Gastrocnemius medialis (tissue), 4 donors: Measurements from ENCODE around the gene CACNB4.

ENCODE experiments used
- POLR2A ChIP-seq, 2 donors: fragments of 450-650 bp; IDR thresholded peaks; one replicate each; pipeline ENCODE4 v1.6.1; 2017; ENCODE audit warnings: antibody characterized with exemption in 2 of 2, mild to moderate bottlenecking in 2 of 2, moderate library complexity in 2 of 2
- TF ChIP-seq, protein P1 (sequence below), 5 experiments: fragments of 450-650 bp in 3 of 5; fragments of 200-600 bp in 2 of 5; sonication (generic) in 2 of 5; IDR thresholded peaks in 4 of 5; conservative IDR thresholded peaks in 1 of 5; 1 replicate in 4 of 5; 2 replicates in 1 of 5; pipeline ENCODE4 v1.5.1; 2016 to 2019; ENCODE audit warnings: antibody characterized with exemption in 5 of 5, mild to moderate bottlenecking in 3 of 5, moderate library complexity in 3 of 5

DNA sequence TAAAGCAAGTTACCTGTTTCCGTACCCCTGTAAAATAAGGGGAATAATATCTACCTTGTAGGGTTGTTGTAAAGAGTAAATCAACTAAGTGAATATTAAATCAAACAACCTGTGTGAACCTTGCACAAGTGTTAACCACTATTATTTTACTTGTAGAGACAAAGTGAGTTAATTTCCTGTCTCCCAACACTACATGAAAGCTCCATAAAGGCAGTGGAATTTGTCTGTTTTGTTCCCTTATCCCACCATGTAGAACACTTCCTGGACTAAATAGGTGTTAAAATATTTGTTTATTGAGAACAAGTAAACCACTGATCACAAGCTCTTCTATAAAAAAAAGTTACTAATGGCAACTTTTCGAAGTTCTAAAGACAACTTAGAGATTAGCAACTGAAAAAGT lies 274.0 kb downstream of the CACNB4 start:
- TF ChIP-seq, protein P1, sequence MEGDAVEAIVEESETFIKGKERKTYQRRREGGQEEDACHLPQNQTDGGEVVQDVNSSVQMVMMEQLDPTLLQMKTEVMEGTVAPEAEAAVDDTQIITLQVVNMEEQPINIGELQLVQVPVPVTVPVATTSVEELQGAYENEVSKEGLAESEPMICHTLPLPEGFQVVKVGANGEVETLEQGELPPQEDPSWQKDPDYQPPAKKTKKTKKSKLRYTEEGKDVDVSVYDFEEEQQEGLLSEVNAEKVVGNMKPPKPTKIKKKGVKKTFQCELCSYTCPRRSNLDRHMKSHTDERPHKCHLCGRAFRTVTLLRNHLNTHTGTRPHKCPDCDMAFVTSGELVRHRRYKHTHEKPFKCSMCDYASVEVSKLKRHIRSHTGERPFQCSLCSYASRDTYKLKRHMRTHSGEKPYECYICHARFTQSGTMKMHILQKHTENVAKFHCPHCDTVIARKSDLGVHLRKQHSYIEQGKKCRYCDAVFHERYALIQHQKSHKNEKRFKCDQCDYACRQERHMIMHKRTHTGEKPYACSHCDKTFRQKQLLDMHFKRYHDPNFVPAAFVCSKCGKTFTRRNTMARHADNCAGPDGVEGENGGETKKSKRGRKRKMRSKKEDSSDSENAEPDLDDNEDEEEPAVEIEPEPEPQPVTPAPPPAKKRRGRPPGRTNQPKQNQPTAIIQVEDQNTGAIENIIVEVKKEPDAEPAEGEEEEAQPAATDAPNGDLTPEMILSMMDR (IDR thresholded peaks at IDR 0.05 in 4 of 5, conservative IDR thresholded peaks at IDR 0.05 in 1 of 5): no peak
- no peak for TF ChIP-seq POLR2A (IDR thresholded peaks at IDR 0.05)
